HG03457 (cell line): ENCODE data around the gene PHF5A.

ENCODE experiments used
- ATAC-seq: cut with Tn5 transposase; IDR thresholded peaks from one replicate; pipeline ENCODE4 v1.9.1; 2021; ENCODE audit warnings: moderate number of reproducible peaks; ENCODE audit not compliant: unreplicated experiment

PHF5A gene

DNA sequence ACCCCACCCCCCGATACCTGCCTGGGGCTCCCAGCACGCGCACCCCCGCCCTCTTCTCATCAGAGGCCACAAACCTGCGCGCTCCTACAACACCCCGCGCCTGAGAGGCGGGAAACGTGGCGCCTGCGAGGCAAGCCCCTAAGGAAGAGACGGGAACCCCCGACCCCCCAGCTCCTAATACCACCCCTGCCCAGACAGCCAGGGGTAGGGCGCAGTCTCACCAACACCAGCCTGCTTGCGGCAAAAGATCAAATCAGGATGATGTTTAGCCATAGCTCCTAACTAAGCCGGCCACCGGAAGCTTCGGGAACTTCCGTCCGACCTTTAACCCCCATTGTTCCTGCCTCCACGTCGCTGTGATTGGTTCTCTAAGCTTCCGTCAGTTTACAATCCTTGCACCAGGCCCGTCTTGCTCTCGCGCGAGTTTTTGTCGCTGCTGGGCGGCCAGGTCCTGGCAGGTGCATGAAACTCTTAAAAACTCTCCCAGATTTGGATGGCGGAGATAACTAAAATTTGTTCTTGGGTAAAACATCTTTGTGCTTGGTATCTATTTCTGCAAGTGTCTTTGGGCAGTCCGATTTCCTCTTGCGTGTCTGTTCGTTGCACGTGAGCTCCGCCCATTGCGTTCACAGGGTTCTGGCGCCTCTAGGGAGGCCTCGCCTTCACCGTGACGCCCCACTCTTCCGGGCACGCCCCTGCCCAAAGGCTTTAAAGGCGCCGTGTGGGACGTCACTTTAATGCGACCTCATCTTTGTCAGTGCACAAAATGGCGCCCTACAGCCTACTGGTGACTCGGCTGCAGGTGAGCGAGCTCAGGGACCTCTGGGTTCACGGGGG is at the start of gene PHF5A, which contains the start of gene ACO2:
PHF5A (minus strand) TSS at position 312 of the 837 bp plus-strand sequence; CDS start at position 273, 39 bp downstream.
ACO2 (plus strand) TSS at position 737 of the 837 bp plus-strand sequence; CDS start at position 767, 30 bp downstream.
- peak; percentile 63 for ATAC-seq

GRCh38 chr22:41518048-41518347 is 49.5 kb upstream of the PHF5A start:
- ATAC-seq, result no peak

DNA sequence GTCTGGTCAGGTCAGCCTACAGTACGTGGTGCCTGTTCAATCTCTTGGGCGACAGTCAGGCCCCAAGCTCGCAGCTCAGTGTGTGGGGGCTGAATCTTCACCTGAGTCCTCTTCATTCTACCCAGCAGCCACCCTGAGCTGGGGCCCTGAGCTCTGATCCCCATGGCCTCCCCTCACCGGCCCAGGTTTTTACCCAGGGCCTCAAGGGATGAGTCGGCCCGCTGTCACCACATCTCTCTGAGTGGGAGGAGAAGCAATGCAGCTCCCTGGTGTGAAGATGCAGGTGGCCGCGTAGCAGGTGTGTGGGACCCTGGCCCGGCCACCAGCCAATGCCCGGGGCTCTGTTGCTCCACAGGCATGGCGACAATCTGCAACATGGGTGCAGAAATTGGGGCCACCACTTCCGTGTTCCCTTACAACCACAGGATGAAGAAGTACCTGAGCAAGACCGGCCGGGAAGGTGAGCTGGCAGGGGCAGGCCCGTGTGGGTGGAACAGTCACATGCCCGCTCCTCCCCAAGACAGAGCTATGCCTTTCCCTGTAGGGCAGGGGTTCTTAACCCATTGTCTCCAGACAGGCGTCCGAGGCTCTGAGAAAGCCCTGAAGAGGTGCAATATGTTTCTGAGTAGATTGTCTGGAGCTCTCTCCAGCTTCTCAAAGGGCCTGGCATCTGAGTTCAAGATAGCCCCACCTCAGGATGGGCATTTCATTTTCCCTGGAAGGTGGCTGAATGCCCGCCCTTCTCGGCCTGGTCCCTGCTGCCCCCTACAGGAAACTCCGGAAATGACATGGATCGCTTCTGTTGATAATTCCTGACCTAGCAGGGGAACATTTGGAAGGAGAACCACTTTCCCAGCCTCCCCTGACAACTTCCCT is 48.9 kb upstream of the PHF5A start:
- ATAC-seq, result no peak

DNA sequence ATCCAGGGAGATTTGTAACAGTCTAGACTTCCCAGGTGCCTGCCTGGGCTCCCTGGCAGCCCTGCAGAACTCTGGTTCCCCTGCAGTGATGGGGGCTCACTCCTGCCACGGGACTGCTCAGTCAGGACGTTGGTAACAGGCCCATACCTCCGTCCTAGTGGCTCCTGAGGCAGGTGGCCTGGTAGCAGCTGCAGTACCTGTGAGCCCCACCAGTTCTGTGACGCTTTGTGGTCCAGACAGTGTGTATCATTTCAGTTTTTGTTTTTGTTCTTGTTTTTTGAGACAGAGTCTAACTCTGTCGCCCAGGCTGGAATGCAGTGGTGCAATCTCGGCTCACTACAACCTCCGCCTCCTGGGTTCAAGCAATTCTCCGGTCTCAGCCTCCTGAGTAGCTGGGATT is 48.0 kb upstream of the PHF5A start:
- ATAC-seq, result no peak

GRCh38 chr22:41513391-41513790 is 44.9 kb upstream of the PHF5A start:
- ATAC-seq, result no peak

- no peak for ATAC-seq
Observed at GRCh38 chr22:41512421-41513194, 44.1 kb upstream of the PHF5A start.

- no peak for ATAC-seq
Observed at GRCh38 chr22:41511521-41511968, 43.1 kb upstream of the PHF5A start.

- ATAC-seq, result no peak
Observed at GRCh38 chr22:41508770-41509170, 40.3 kb upstream of the PHF5A start.

DNA sequence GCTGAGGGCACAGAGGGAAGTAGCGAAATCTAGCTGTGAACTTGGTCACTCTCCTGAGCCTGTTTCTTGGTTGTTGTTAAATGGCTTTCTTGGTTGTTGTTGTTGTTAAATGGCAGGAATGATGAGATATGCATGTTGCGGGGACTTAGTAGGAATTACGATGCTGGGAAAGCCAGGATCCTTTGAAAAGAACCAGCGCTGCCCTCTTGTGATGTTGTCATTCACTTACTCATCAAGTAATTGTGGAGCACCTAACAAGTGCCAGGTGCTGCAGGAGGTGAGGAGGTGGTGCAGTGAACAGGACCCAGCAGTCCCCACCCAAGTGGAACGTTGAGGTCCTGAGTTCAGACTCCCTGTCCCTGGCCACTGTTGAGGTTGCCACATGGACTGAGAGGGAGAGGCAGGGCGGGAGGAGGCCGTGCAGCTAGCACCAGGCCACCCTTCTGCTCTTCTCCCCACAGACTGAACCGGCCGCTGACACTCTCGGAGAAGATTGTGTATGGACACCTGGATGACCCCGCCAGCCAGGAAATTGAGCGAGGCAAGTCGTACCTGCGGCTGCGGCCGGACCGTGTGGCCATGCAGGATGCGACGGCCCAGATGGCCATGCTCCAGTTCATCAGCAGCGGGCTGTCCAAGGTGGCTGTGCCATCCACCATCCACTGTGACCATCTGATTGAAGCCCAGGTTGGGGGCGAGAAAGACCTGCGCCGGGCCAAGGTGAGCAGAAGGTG is 39.0 kb upstream of the PHF5A start:
- ATAC-seq, result no peak

DNA sequence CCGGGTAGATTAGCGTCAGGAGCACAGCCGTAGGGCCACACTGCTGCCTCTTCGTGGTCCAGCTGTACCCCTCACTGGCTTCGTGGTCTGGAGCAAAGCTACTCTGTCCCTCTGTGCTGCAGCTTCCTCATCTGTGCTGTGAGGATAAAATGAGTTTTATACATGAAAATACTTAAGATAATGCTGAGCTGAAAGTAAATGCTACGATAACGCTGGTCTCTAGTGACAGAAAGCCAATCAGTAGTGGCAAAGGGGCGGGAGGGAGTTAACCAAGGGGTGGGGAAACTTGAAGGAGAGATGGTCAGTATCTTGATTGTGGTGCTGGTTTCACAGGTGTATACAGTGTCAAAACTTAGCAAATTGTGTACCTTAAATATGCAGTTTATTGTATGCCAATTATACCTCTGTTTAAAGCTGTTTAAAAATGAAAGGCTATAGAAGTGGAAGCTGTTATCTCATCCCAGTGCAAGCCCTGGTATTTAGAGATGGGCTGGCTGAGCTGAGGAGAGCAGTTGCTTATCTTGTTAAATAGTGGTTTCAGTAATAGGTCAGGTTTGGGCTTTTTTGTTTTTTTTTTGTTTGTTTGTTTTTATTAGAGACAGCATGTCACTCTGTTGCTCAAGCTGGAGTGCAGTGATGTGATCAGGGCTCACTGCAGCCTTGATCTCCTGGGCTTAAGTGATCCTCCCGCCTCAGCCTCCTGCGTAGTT is 37.2 kb upstream of the PHF5A start:
- ATAC-seq, result no peak

- no peak for ATAC-seq
Observed at GRCh38 chr22:41504816-41505215, 36.3 kb upstream of the PHF5A start.

DNA sequence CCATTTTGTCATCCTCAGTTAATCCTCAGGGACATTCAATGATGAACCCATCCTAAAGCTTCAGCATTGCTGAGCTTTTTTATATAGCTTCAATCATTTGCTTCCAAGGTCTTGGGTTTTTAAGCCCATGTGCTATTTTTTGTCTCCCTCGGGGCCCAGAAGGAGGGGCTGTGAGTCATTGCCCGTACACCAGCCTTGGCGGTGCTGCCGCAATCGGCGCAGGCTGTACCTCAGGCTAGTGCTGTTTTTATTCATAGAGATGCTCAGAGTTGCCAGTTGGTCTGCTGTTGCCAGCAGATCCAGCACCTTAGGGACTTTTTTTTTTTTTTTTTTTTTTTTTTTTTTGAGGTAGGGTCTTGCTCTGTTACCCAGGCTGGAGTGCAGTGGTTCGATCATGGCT is 35.9 kb upstream of the PHF5A start:
- ATAC-seq, result no peak

DNA sequence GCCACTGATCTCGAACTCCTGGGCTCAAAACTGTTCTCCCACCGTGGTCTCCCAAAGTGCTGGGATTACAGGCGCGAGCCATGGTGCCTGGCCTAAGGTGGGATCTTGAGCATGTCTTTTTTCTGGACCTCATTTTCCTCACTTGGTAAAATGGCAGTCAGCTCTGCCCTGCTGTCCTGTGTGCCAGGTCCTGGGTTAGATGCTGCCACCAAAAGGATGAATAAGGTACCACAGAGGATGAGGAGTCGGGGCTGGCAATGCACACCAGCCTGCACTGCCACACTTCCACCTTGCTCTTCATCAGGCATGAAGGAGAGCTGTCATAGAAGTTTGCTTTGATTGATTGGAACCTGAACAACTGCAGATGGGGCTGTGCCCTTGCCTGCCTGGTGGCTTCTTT is 32.7 kb upstream of the PHF5A start:
- ATAC-seq, result no peak

DNA sequence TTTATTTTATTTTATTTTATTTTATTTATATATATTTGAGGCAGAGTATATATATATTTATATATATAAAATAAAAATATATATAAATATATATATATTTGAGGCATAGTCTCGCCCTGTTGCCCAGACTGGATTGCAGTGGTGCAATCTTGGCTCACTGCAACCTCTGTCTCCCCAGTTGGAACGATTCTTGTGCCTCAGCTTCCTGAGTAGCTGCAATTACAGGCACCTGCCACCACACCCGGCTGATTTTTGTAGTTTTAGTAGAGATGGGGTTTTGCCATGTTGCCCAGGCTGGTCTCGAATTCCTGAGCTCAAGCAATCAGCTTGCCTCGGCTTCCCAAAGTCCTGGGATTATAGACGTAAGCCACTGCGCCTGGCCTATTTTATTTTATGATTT is 31.8 kb upstream of the PHF5A start:
- ATAC-seq, result no peak

GRCh38 chr22:41499624-41500280 is 31.3 kb upstream of the PHF5A start:
- no peak for ATAC-seq

DNA sequence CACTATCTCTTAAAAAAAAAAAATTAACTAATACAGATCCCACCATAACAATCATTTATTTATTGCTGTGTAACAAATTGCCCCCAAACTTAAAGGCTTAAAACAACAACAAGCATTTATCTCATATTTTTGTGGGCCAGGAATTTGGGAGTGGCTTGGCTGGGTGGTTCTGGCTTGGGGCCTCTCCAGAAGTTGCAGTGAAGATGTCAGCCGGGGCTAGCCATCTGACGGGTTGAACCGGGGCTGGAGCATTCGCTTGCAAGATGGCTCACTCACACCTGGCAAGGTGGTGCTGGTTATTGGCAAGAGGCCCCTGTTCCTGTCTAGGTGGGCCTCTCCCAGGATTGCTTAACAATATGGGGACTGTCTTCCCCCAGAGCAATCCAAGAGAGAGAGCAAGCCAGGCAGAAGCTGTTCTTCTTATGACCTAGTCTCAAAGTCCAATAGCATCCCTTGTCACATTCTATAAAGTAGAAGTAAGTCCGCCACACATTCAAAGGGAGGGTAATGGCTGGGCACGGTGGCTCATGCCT is 29.9 kb upstream of the PHF5A start:
- ATAC-seq, result no peak

DNA sequence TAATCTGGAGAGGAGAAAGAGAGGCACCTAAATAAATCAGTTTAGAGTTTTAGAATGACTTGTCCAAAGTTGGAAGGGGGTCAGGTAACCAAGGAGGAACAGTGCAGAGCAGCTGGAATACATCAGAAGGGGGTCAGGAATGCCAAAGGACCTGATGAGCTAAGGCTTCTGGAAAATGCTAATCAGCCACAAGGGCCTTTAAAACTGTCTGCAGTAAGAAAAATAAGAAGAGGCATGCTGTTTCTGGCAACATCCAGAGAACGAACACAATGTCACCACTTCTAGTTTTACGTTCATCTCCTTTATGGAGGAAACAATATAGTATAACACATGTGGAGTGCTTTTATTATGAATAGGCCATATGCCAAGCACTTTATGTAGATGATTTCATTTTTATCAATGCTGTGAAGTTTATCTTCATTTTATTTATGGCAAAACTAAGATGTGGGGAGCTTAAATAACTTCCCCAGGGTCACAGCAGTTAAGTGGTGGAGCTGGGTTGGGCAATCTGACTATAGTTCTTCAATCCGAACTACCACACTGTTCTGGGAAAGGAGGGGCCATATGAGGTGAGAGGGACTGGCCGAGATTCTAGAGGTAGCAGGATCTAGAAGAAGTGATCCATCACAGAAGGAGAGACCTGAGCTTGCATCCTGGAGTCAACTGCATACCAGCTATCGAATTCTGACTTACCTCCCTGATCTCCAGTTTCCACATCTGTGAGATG is 23.0 kb upstream of the PHF5A start:
- ATAC-seq, result no peak

- ATAC-seq, result no peak
Observed at GRCh38 chr22:41488596-41489385, 20.3 kb upstream of the PHF5A start.
